Measurements from ENCODE around the gene UBE2E2.

DNA sequence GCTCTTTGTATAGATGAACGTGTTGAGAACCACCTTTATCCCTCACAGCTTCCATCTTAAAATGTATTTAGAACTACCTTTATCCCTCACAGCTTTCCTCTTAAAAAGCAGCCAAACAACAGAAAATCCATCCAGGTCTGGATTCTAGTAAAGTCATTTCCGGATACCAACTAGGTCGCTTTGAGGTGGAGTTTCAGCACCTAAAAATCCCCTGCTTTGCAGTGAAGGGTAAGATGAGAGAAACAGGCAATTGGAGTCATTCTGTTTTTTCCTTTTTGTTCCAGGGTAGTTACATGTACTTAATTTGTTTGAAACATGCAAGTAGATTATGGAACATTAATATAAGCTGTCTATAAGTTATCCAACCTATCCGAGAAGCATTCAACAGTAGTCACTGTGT lies 192.0 kb downstream of the UBE2E2 start:
- TF ChIP-seq, protein P1, sequence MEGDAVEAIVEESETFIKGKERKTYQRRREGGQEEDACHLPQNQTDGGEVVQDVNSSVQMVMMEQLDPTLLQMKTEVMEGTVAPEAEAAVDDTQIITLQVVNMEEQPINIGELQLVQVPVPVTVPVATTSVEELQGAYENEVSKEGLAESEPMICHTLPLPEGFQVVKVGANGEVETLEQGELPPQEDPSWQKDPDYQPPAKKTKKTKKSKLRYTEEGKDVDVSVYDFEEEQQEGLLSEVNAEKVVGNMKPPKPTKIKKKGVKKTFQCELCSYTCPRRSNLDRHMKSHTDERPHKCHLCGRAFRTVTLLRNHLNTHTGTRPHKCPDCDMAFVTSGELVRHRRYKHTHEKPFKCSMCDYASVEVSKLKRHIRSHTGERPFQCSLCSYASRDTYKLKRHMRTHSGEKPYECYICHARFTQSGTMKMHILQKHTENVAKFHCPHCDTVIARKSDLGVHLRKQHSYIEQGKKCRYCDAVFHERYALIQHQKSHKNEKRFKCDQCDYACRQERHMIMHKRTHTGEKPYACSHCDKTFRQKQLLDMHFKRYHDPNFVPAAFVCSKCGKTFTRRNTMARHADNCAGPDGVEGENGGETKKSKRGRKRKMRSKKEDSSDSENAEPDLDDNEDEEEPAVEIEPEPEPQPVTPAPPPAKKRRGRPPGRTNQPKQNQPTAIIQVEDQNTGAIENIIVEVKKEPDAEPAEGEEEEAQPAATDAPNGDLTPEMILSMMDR (IDR thresholded peaks at IDR 0.05; ENCODE audit: low read depth, low read length, poor library complexity, severe bottlenecking): no peak
- no peak for TF ChIP-seq EZH2phosphoT487 (IDR thresholded peaks at IDR 0.05; ENCODE audit: borderline replicate concordance, low read length)
